Gastrocnemius medialis (tissue), 4 donors: ENCODE data around the gene TBCD. TPM values are rescaled to one million over a fixed set of nuclear protein-coding genes. Genes with fewer than 3 reads are reported as not detected.

Experiments
- ATAC-seq, 2 donors: fragments of 150-250 bp; one replicate each; pipeline ENCODE4 v1.9.1; 2016
- DNase-seq, 2 donors: peaks; one replicate each; pipeline ENCODE4 v3.0.0-alpha.2; 2019
- H3K27ac ChIP-seq, 4 donors: fragments of 200-600 bp; sonication (generic); 1 replicate in 1 of 4; 2 replicates in 3 of 4; pipeline ENCODE4 v1.5.1; 2016 to 2018; ENCODE audit warnings: mild to moderate bottlenecking in 2 of 4, moderate library complexity in 1 of 4
- H3K27me3 ChIP-seq, 3 donors: fragments of 200-600 bp; sonication (generic) in 2 of 3; 1 replicate in 1 of 3; 2 replicates in 2 of 3; pipeline versions ENCODE4 v1.5.1 to v1.6.0; 2016 to 2019; ENCODE audit warnings: mild to moderate bottlenecking in 1 of 3, moderate library complexity in 1 of 3
- H3K36me3 ChIP-seq, 2 donors: fragments of 200-600 bp; sonication (generic) in 1 of 2; one replicate each; pipeline ENCODE4 v1.5.1; 2017 to 2018
- H3K4me1 ChIP-seq, 2 donors: fragments of 200-600 bp; sonication (generic) in 1 of 2; one replicate each; pipeline ENCODE4 v1.5.1; 2016 to 2017; ENCODE audit warnings: mild to moderate bottlenecking in 2 of 2
- H3K4me3 ChIP-seq, 4 donors: fragments of 200-600 bp; sonication (generic) in 3 of 4; 1 replicate in 1 of 4; 2 replicates in 3 of 4; pipeline ENCODE4 v1.5.1; 2016 to 2019; ENCODE audit warnings: mild to moderate bottlenecking in 2 of 4
- H3K9me3 ChIP-seq, 3 donors: fragments of 200-600 bp; sonication (generic) in 2 of 3; 1 replicate in 1 of 3; 2 replicates in 2 of 3; pipeline ENCODE4 v1.5.1; 2016 to 2019
- CTCF ChIP-seq, 5 experiments: fragments of 450-650 bp in 3 of 5; fragments of 200-600 bp in 2 of 5; sonication (generic) in 2 of 5; IDR thresholded peaks in 4 of 5; conservative IDR thresholded peaks in 1 of 5; 1 replicate in 4 of 5; 2 replicates in 1 of 5; pipeline ENCODE4 v1.5.1; 2016 to 2019; ENCODE audit warnings: antibody characterized with exemption in 5 of 5, mild to moderate bottlenecking in 3 of 5, moderate library complexity in 3 of 5
- POLR2A ChIP-seq, 2 donors: fragments of 450-650 bp; IDR thresholded peaks; one replicate each; pipeline ENCODE4 v1.6.1; 2017; ENCODE audit warnings: antibody characterized with exemption in 2 of 2, mild to moderate bottlenecking in 2 of 2, moderate library complexity in 2 of 2
- in situ Hi-C, 4 donors: fragments of 200-750 bp; cut with MboI; loops; one replicate each; pipeline versions ENCODE4 v1.15.0 to v1.8.0; 2017; ENCODE audit warnings: low sequenced_read_pairs in 4 of 4
- intact Hi-C: fragments of 100-400 bp; cut with DNase I; formaldehyde crosslinking; loops from one replicate; pipeline ENCODE4 v1.15.1; 2023; ENCODE audit warnings: low total_unique reads
- total RNA-seq, 4 donors: library from RNA; depleted of rRNA; stranded (reverse); fragments of >200 nt; gene quantifications; one replicate each; pipeline versions ENCODE4 v1.1.0 to v1.2.3, GENCODE V29; 2016

Gene TBCD
- 10 to 100 TPM; 18.0 to 50.4 (median 33.3) TPM for total RNA-seq

GRCh38 chr17:82751571-82752370 lies at the start of gene TBCD:
TSS of gene TBCD (plus strand) at chr17:82752065. CDS start at chr17:82752194, 129 bp downstream.
- DNase-seq (peak; percentile 78 to 83), ATAC-seq (peak; percentile 91)
- no peaks in the 10 kb centered on the region for H3K9me3 ChIP-seq
- H3K27me3 ChIP-seq, result no peaks in the 10 kb centered on the region
- peak within 1 kb of the TSS; percentile 82 to 95 (median 86) for H3K27ac ChIP-seq
- H3K4me3 ChIP-seq, result peak within 1 kb of the TSS; percentile 67 to 91 (median 80)
- TF ChIP-seq CTCF (IDR thresholded peaks at IDR 0.05 in 4 of 5, conservative IDR thresholded peaks at IDR 0.05 in 1 of 5) (peak in 1 of 5 experiments; percentile 29), POLR2A (IDR thresholded peaks at IDR 0.05) (peak; percentile 37 to 60)
- peaks cover 12 to 17% of the 10 kb centered on the region in 2 donors for H3K4me1 ChIP-seq
- in situ Hi-C loops, result loop anchor here in 3 of 4 donors (10.0 to 25.0 kb wide), 3 partner anchors 89 to 389 kb away; partner anchors contain the start of genes TEX19 (in 1 of the 3) and UTS2R (in 1 of the 3)
- intact Hi-C loops, result loop anchor here (1.0 kb wide), 3 partner anchors 35 to 103 kb away; partner anchors contain the start of genes FN3KRP and WDR45B
- H3K36me3 ChIP-seq, result no peaks in the 10 kb centered on the region

GRCh38 chr17:82702231-82702927 lies 49.5 kb upstream of the TBCD start:
- Histone ChIP-seq H3K36me3 (no peaks in the 10 kb centered on the region), H3K4me1 (peaks cover 8 to 13% of the 10 kb centered on the region in 2 donors), H3K4me3 (no peak overlapping the region), H3K9me3 (no peaks in the 10 kb centered on the region), H3K27ac (no peak overlapping the region), H3K27me3 (no peaks in the 10 kb centered on the region)
- in situ Hi-C loops (no loop called here), intact Hi-C loops (no loop called here)
- TF ChIP-seq POLR2A (IDR thresholded peaks at IDR 0.05) (no peak), CTCF (IDR thresholded peaks at IDR 0.05 in 4 of 5, conservative IDR thresholded peaks at IDR 0.05 in 1 of 5) (no peak)
- DNase-seq (no peak), ATAC-seq (no peak)

GRCh38 chr17:82703036-82703745 lies 48.7 kb upstream of the TBCD start:
- Histone ChIP-seq H3K27me3 (no peaks in the 10 kb centered on the region), H3K27ac (no peak overlapping the region), H3K4me1 (peaks cover 9 to 15% of the 10 kb centered on the region in 2 donors), H3K4me3 (no peak overlapping the region), H3K9me3 (no peaks in the 10 kb centered on the region), H3K36me3 (no peaks in the 10 kb centered on the region)
- DNase-seq (no peak), ATAC-seq (no peak)
- in situ Hi-C loops (no loop called here), intact Hi-C loops (no loop called here)
- TF ChIP-seq POLR2A (IDR thresholded peaks at IDR 0.05) (no peak), CTCF (IDR thresholded peaks at IDR 0.05 in 4 of 5, conservative IDR thresholded peaks at IDR 0.05 in 1 of 5) (no peak)

- Histone ChIP-seq H3K4me3 (no peak overlapping the region), H3K27ac (no peak overlapping the region), H3K4me1 (peaks cover 6 to 14% of the 10 kb centered on the region in 2 donors), H3K9me3 (no peaks in the 10 kb centered on the region), H3K27me3 (no peaks in the 10 kb centered on the region), H3K36me3 (no peaks in the 10 kb centered on the region)
- ATAC-seq (no peak), DNase-seq (no peak)
- no peak for TF ChIP-seq CTCF (IDR thresholded peaks at IDR 0.05 in 4 of 5, conservative IDR thresholded peaks at IDR 0.05 in 1 of 5)
- no peak for TF ChIP-seq POLR2A (IDR thresholded peaks at IDR 0.05)
- intact Hi-C loops, result no loop called here
- in situ Hi-C loops, result no loop called here
Observed at GRCh38 chr17:82703935-82704865, 47.7 kb upstream of the TBCD start.
